Nephron (organoid): Measurements from ENCODE around the gene ADCY9.

Experiments used
- H3K27ac Mint-ChIP-seq, 3 experiments: 2 replicates each; pipeline ENCODE4 v1.8.0; 2020; ENCODE audit warnings: mixed read lengths in 3 of 3, mild to moderate bottlenecking in 2 of 3, moderate library complexity in 1 of 3
- H3K27me3 Mint-ChIP-seq: 2 replicates; pipeline ENCODE4 v1.8.0; 2021; ENCODE audit warnings: low read depth, mild to moderate bottlenecking, moderate library complexity, mixed read lengths
- H3K36me3 Mint-ChIP-seq: 2 replicates; pipeline ENCODE4 v1.8.0; 2020; ENCODE audit warnings: low read depth, mixed read lengths
- H3K4me1 Mint-ChIP-seq: 2 replicates; pipeline ENCODE4 v1.8.0; 2020; ENCODE audit warnings: mixed read lengths
- H3K4me3 Mint-ChIP-seq, 3 experiments: 2 replicates each; pipeline ENCODE4 v1.8.0; 2020; ENCODE audit warnings: mild to moderate bottlenecking in 3 of 3, mixed read lengths in 3 of 3, moderate library complexity in 2 of 3
- H3K9me3 Mint-ChIP-seq: 2 replicates; pipeline ENCODE4 v1.8.0; 2020; ENCODE audit warnings: mixed read lengths
- TF ChIP-seq, protein P1 (sequence below), 3 experiments: fragments of 200-600 bp; sonication (generic); IDR thresholded peaks; one replicate each; pipeline ENCODE4 v1.5.0; 2021; ENCODE audit warnings: antibody characterized with exemption in 3 of 3; ENCODE audit not compliant: unreplicated experiment in 3 of 3

ADCY9 gene

DNA sequence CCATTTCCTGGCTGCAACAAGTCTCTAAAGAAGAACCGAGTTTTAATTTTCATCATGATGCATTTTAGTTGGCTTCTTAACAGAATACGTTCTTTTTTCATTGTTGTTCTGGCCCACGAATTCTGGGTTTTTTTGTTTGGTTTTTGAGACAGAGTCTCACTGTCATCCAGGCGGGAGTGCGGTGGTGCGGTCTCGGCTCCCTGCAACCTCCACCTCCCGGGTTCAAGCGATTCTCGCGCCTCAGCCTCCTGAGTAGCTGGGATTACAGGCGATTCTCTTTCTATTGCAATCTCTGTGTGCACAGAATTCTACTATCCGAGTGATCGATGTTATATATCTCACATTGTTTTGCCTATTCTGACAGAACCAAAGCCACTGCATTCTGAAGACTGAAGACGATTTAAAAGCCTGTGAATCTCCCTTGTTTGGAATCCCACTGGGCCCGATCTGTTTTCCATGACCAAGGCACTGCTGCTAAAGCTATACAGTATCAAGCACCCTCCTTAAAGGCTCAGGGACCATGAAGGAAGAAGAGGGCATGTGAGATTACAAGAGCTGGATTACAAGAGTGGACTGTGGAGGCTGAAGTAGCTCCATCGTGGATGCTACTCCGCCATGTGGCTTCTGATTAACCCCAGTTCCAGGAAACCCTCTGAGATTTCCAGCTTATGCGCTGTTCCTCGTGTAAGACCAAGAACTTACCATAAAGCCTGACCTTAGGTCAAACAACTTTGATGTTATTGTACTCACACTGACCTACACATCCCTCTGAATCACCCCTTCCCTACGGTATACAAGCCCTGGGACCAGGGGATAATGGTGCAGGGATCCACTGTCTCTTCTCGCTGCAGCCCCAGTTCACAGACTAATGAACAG is 44.3 kb downstream of the ADCY9 start:
- H3K27ac Mint-ChIP-seq = no peak overlapping the region
- H3K4me3 Mint-ChIP-seq = no peak overlapping the region
- TF ChIP-seq, protein P1, sequence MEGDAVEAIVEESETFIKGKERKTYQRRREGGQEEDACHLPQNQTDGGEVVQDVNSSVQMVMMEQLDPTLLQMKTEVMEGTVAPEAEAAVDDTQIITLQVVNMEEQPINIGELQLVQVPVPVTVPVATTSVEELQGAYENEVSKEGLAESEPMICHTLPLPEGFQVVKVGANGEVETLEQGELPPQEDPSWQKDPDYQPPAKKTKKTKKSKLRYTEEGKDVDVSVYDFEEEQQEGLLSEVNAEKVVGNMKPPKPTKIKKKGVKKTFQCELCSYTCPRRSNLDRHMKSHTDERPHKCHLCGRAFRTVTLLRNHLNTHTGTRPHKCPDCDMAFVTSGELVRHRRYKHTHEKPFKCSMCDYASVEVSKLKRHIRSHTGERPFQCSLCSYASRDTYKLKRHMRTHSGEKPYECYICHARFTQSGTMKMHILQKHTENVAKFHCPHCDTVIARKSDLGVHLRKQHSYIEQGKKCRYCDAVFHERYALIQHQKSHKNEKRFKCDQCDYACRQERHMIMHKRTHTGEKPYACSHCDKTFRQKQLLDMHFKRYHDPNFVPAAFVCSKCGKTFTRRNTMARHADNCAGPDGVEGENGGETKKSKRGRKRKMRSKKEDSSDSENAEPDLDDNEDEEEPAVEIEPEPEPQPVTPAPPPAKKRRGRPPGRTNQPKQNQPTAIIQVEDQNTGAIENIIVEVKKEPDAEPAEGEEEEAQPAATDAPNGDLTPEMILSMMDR (IDR thresholded peaks at IDR 0.05; ENCODE audit: unreplicated experiment in 3 of 3) = no peak
- no peaks in the 10 kb centered on the region for H3K9me3 Mint-ChIP-seq
- H3K36me3 Mint-ChIP-seq = no peaks in the 10 kb centered on the region
- H3K27me3 Mint-ChIP-seq = no peaks in the 10 kb centered on the region
- peaks cover 4% of the 10 kb centered on the region for H3K4me1 Mint-ChIP-seq

DNA sequence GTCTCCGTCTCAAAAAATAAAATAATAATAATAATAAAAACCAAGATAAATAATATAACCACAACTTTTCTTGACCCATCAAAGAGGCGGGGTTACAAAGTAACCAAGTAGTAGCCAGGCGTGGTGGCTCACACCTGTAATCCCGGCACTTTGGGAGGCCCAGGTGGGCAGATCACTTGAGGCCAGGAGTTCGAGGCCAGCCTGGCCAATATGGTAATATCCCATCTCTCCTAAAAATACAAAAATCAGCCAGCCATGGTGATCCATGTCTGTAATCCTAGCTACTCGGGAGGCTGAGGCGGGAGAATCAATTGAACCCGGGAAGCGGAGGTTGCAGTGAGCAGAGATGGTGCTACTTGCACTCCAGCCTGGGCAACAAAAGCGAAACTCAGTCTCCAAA is 45.3 kb downstream of the ADCY9 start:
- no peaks in the 10 kb centered on the region for H3K36me3 Mint-ChIP-seq
- H3K4me1 Mint-ChIP-seq = peaks cover 4% of the 10 kb centered on the region
- H3K4me3 Mint-ChIP-seq = no peak overlapping the region
- no peak overlapping the region for H3K27ac Mint-ChIP-seq
- no peaks in the 10 kb centered on the region for H3K27me3 Mint-ChIP-seq
- TF ChIP-seq, protein P1 (IDR thresholded peaks at IDR 0.05; ENCODE audit: unreplicated experiment in 3 of 3) = no peak
- H3K9me3 Mint-ChIP-seq = no peaks in the 10 kb centered on the region

DNA sequence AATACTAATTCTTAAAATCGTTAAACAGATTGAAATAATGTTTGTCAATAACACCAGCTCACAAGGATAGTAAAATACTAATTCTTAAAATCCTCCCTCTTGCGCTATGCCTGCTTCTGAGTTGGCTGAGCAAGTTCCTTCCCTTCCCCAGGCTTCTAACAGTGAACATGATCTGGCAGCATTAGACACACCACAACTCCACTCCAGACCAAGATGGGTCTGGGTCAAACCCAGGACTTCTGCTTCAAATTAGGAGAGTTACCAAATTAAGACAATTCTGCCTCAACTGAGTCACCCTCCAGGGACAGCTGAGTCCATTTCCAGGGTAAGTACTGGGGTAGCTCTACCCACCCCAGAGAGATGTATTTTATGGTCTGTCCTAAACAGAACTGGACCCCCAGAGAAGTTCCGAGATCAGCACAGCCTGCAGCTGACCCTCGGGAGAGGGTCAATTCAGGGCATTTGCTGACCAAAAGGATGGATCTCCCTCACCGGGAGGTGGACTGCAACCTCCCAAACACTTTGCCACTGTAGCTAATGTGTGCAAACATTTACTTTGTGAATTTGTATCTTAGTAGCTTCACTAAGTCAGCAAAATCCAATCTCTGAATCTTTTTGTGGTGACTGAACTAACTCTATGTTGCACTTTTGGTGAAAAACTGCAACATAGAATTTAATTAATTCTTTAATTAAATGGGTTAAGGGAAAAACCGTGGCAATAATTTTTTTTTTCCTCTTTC is 48.8 kb downstream of the ADCY9 start:
- Mint-ChIP-seq H3K9me3 (peaks cover 9% of the 10 kb centered on the region), H3K4me1 (peaks cover 4% of the 10 kb centered on the region), H3K27me3 (no peaks in the 10 kb centered on the region), H3K36me3 (peaks cover 6% of the 10 kb centered on the region), H3K27ac (no peak overlapping the region), H3K4me3 (no peak overlapping the region)
- TF ChIP-seq, protein P1 (IDR thresholded peaks at IDR 0.05; ENCODE audit: unreplicated experiment in 3 of 3) = no peak

DNA sequence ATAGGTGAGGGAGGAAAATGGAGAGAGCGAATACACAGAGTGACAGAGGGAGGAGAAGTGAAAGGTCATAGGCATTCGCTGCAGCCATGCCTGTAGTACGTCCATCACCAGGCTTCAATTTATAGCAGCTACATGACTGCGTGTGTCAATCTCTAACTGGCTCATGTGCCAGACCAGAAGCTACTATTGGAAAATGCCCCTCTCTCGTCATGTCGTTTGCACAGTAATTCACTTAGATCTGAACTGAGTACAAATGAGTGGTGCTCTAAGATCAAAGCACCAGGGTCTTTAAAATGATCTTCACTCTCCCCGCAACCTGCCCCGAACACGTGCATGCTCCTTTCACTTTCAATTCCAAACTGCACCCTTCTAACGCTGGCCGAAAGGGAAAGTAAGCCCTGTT is 51.3 kb downstream of the ADCY9 start:
- TF ChIP-seq, protein P1 (IDR thresholded peaks at IDR 0.05; ENCODE audit: unreplicated experiment in 3 of 3) = no peak
- Mint-ChIP-seq H3K27me3 (no peaks in the 10 kb centered on the region), H3K36me3 (peaks cover 10% of the 10 kb centered on the region), H3K4me3 (no peak overlapping the region), H3K9me3 (peaks cover 29% of the 10 kb centered on the region), H3K27ac (no peak overlapping the region), H3K4me1 (peaks cover 4% of the 10 kb centered on the region)

DNA sequence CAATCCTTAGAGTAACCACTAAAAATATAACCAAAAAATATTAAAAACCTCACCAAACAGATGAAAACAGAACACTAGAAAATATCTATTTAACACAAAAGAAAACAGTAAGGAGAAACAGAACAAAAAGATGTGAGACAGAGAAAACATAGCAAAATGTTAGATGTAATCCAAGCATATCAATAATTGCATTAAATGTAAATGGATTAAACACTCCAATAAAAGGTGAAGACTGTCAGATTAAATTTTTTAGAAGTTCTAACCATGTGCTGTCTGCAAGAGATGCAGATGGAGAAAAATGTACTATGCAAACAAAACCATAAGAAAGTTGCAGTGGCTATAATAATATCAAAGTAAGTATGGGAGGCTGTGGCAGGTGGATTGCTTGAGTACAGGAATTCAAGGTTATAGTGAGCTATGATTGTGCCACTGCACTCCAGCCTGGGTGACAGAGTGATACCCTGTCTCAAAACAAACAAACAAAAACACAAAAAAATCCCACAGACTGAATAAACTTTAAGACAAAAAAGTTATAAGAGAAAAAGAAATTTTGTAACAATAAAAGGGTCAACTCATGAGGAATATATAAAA is 53.9 kb downstream of the ADCY9 start:
- peaks cover 16% of the 10 kb centered on the region for H3K36me3 Mint-ChIP-seq
- H3K4me1 Mint-ChIP-seq = peaks cover 6% of the 10 kb centered on the region
- TF ChIP-seq, protein P1 (IDR thresholded peaks at IDR 0.05; ENCODE audit: unreplicated experiment in 3 of 3) = no peak
- H3K27ac Mint-ChIP-seq = no peak overlapping the region
- H3K9me3 Mint-ChIP-seq = peaks cover 41% of the 10 kb centered on the region
- H3K27me3 Mint-ChIP-seq = no peaks in the 10 kb centered on the region
- H3K4me3 Mint-ChIP-seq = no peak overlapping the region
